Activated naive CD4-positive, alpha-beta T cell treated with anti-CD3 and anti-CD28 coated beads for 36 hours (primary cell): Measurements from ENCODE around the gene COL7A1. TPM values are rescaled to one million over a fixed set of nuclear protein-coding genes. Genes with fewer than 3 reads are reported as not detected.

Experiments used
- CTCF ChIA-PET: fragments of 350-600 bp; sonication (Branson Sonifier 250); formaldehyde crosslinking; loops from one replicate; lab custom pipeline; 2021; ENCODE audit warnings: antibody characterized with exemption; lab: Charles Lee
- DNase-seq: peaks from one replicate; pipeline ENCODE4 v3.0.0-alpha.2; 2020
- H3K27ac Mint-ChIP-seq: one replicate; pipeline ENCODE4 v1.8.0; 2021; ENCODE audit warnings: mild to moderate bottlenecking, mixed read lengths
- H3K27me3 Mint-ChIP-seq: one replicate; pipeline ENCODE4 v1.8.0; 2021; ENCODE audit warnings: low read depth, mixed read lengths
- H3K36me3 Mint-ChIP-seq: one replicate; pipeline ENCODE4 v1.8.0; 2021; ENCODE audit warnings: low read depth, mixed read lengths
- H3K4me1 Mint-ChIP-seq: one replicate; pipeline ENCODE4 v1.8.0; 2021; ENCODE audit warnings: low read depth, mixed read lengths
- H3K4me3 Mint-ChIP-seq: one replicate; pipeline ENCODE4 v1.8.0; 2021; ENCODE audit warnings: mild to moderate bottlenecking, moderate library complexity, mixed read lengths
- H3K9me3 Mint-ChIP-seq: one replicate; pipeline ENCODE4 v1.8.0; 2021; ENCODE audit warnings: mixed read lengths
- intact Hi-C: fragments of 100-400 bp; cut with micrococcal nuclease; formaldehyde crosslinking; loops from one replicate; pipeline ENCODE4 v1.15.1; 2023
- total RNA-seq, 2 experiments: library from RNA; stranded (reverse); gene quantifications; one replicate each; pipeline ENCODE4 v1.2.3, GENCODE V29; 2021

COL7A1 gene
- total RNA-seq, 2 experiments from 2014 or later = 0.84 to 1.0 TPM

GRCh38 chr3:48631516-48632448, 36.7 kb upstream of the COL7A1 start:
- intact Hi-C loops = loop anchor here (10.0 kb wide), 1 partner anchor 187 kb away; the partner anchor contains the start of genes ATRIP, CCDC51 and TMA7
- Mint-ChIP-seq H3K4me3 (no peak overlapping the region), H3K4me1 (peaks cover 15% of the 10 kb centered on the region), H3K36me3 (peaks cover 13% of the 10 kb centered on the region), H3K9me3 (no peaks in the 10 kb centered on the region), H3K27ac (no peak overlapping the region), H3K27me3 (no peaks in the 10 kb centered on the region)
- CTCF ChIA-PET = no interaction called here
- no peak for DNase-seq

- no peak for DNase-seq
- H3K36me3 Mint-ChIP-seq = peaks cover 15% of the 10 kb centered on the region
- intact Hi-C loops = loop anchor here (10.0 kb wide), 1 partner anchor 186 kb away; the partner anchor contains the start of genes ATRIP, CCDC51 and TMA7
- no peak overlapping the region for H3K27ac Mint-ChIP-seq
- H3K9me3 Mint-ChIP-seq = no peaks in the 10 kb centered on the region
- no peaks in the 10 kb centered on the region for H3K27me3 Mint-ChIP-seq
- H3K4me3 Mint-ChIP-seq = no peak overlapping the region
- CTCF ChIA-PET = no interaction called here
- peaks cover 9% of the 10 kb centered on the region for H3K4me1 Mint-ChIP-seq
Observed at GRCh38 chr3:48630833-48631232, 35.7 kb upstream of the COL7A1 start.

- no peak overlapping the region for H3K27ac Mint-ChIP-seq
Observed at GRCh38 chr3:48630407-48630806, 35.3 kb upstream of the COL7A1 start.

GRCh38 chr3:48629894-48630293, 34.8 kb upstream of the COL7A1 start:
- Mint-ChIP-seq H3K36me3 (peaks cover 15% of the 10 kb centered on the region), H3K4me1 (peaks cover 7% of the 10 kb centered on the region), H3K9me3 (no peaks in the 10 kb centered on the region), H3K27ac (no peak overlapping the region), H3K27me3 (no peaks in the 10 kb centered on the region), H3K4me3 (no peak overlapping the region)
- intact Hi-C loops = loop anchor here (10.0 kb wide), 1 partner anchor 185 kb away; the partner anchor contains the start of genes ATRIP, CCDC51 and TMA7
- CTCF ChIA-PET = no interaction called here
- no peak for DNase-seq

More at GRCh38 chr3:48630407-48630806, 35.3 kb upstream of the COL7A1 start:
- Mint-ChIP-seq H3K27me3 (no peaks in the 10 kb centered on the region), H3K4me1 (peaks cover 7% of the 10 kb centered on the region), H3K9me3 (no peaks in the 10 kb centered on the region), H3K4me3 (no peak overlapping the region), H3K36me3 (peaks cover 15% of the 10 kb centered on the region)
- CTCF ChIA-PET = no interaction called here
- no peak for DNase-seq
- intact Hi-C loops = loop anchor here (10.0 kb wide), 1 partner anchor 186 kb away; the partner anchor contains the start of genes ATRIP, CCDC51 and TMA7

- no peak for DNase-seq
- intact Hi-C loops = no loop called here
- no peaks in the 10 kb centered on the region for H3K9me3 Mint-ChIP-seq
- no peak overlapping the region for H3K4me3 Mint-ChIP-seq
- no peaks in the 10 kb centered on the region for H3K27me3 Mint-ChIP-seq
- peaks cover 15% of the 10 kb centered on the region for H3K36me3 Mint-ChIP-seq
- peaks cover 6% of the 10 kb centered on the region for H3K4me1 Mint-ChIP-seq
- H3K27ac Mint-ChIP-seq = no peak overlapping the region
- CTCF ChIA-PET = no interaction called here
Observed at GRCh38 chr3:48628277-48629017, 33.3 kb upstream of the COL7A1 start.

GRCh38 chr3:48625600-48625999, 30.5 kb upstream of the COL7A1 start:
- H3K27me3 Mint-ChIP-seq = no peaks in the 10 kb centered on the region
- H3K9me3 Mint-ChIP-seq = no peaks in the 10 kb centered on the region
- CTCF ChIA-PET = interaction anchor here (0.6 to 3.7 kb wide), 2 partner anchors 10 to 113 kb away, joined by 3 to 16 read pairs; partner anchors contain the start of gene SLC26A6
- H3K27ac Mint-ChIP-seq = no peak overlapping the region
- no peak overlapping the region for H3K4me3 Mint-ChIP-seq
- peaks cover 15% of the 10 kb centered on the region for H3K36me3 Mint-ChIP-seq
- DNase-seq = no peak
- intact Hi-C loops = no loop called here
- H3K4me1 Mint-ChIP-seq = peaks cover 6% of the 10 kb centered on the region

- no peak overlapping the region for H3K27ac Mint-ChIP-seq
- CTCF ChIA-PET = interaction anchor here (1.4 to 3.7 kb wide), 2 partner anchors 11 to 62 kb away, joined by 4 to 16 read pairs; partner anchors contain the start of gene SLC26A6
Observed at GRCh38 chr3:48624767-48625166, 29.6 kb upstream of the COL7A1 start.

GRCh38 chr3:48623851-48624547, 28.9 kb upstream of the COL7A1 start:
- Mint-ChIP-seq H3K27me3 (no peaks in the 10 kb centered on the region), H3K36me3 (peaks cover 12% of the 10 kb centered on the region), H3K27ac (no peak overlapping the region), H3K9me3 (no peaks in the 10 kb centered on the region), H3K4me3 (no peak overlapping the region), H3K4me1 (peaks cover 6% of the 10 kb centered on the region)
- no peak for DNase-seq
- intact Hi-C loops = no loop called here
- CTCF ChIA-PET = interaction anchor here (0.6 to 3.7 kb wide), 5 partner anchors 11 to 66 kb away, joined by 4 to 16 read pairs (median 5); partner anchors contain the start of gene SLC26A6

More at GRCh38 chr3:48624767-48625166, 29.6 kb upstream of the COL7A1 start:
- no peaks in the 10 kb centered on the region for H3K9me3 Mint-ChIP-seq
- H3K36me3 Mint-ChIP-seq = peaks cover 13% of the 10 kb centered on the region
- no peaks in the 10 kb centered on the region for H3K27me3 Mint-ChIP-seq
- peaks cover 6% of the 10 kb centered on the region for H3K4me1 Mint-ChIP-seq
- no peak for DNase-seq
- no peak overlapping the region for H3K4me3 Mint-ChIP-seq
- intact Hi-C loops = no loop called here

GRCh38 chr3:48621461-48621869, 26.3 kb upstream of the COL7A1 start, which contains the start of gene TMEM89:
TSS of gene TMEM89 (minus strand) at chr3:48621769. CDS start at chr3:48621756, 13 bp downstream.
- peaks cover 6% of the 10 kb centered on the region for H3K4me1 Mint-ChIP-seq
- CTCF ChIA-PET = interaction anchor here (0.6 kb wide), 1 partner anchor 222 kb away, joined by 6 read pairs; no protein-coding TSS in a partner anchor
- H3K27me3 Mint-ChIP-seq = no peaks in the 10 kb centered on the region
- DNase-seq = no peak
- no peak within 1 kb of the TSS for H3K4me3 Mint-ChIP-seq
- intact Hi-C loops = no loop called here
- peaks cover 7% of the 10 kb centered on the region for H3K36me3 Mint-ChIP-seq
- no peak within 1 kb of the TSS for H3K27ac Mint-ChIP-seq
- H3K9me3 Mint-ChIP-seq = peaks cover 16% of the 10 kb centered on the region

GRCh38 chr3:48619541-48620524, 24.7 kb upstream of the COL7A1 start:
- Mint-ChIP-seq H3K27ac (no peak overlapping the region), H3K4me3 (no peak overlapping the region), H3K4me1 (peaks cover 6% of the 10 kb centered on the region), H3K36me3 (peaks cover 6% of the 10 kb centered on the region), H3K9me3 (peaks cover 16% of the 10 kb centered on the region), H3K27me3 (no peaks in the 10 kb centered on the region)
- CTCF ChIA-PET = no interaction called here
- intact Hi-C loops = no loop called here
- no peak for DNase-seq
